CD14-positive monocyte (primary cell): Measurements from ENCODE around the gene STX8. TPM values are rescaled to one million over a fixed set of nuclear protein-coding genes. Genes with fewer than 3 reads are reported as not detected.

Source experiments
- DNase-seq, 3 donors: peaks; one replicate each; pipeline ENCODE4 v3.0.0-alpha.2; 2011 to 2022
- H2AFZ ChIP-seq: 2 replicates; pipeline ENCODE4 v1.6.0; 2012; ENCODE audit warnings: mild to moderate bottlenecking, low read depth, low read length, inconsistent platforms; ENCODE audit not compliant: insufficient read depth, poor library complexity, severe bottlenecking
- H3K27ac ChIP-seq, 2 donors: 1 replicate in 1 of 2; 2 replicates in 1 of 2; pipeline ENCODE4 v1.5.1; 2012 to 2013; ENCODE audit warnings: low read length in 2 of 2, control low read depth in 1 of 2, inconsistent platforms in 1 of 2, low read depth in 1 of 2, mild to moderate bottlenecking in 1 of 2
- H3K27me3 ChIP-seq, 2 donors: one replicate each; pipeline versions ENCODE4 v1.6.0 to v1.6.1; 2011 to 2013; ENCODE audit warnings: low read length in 2 of 2; ENCODE audit not compliant: control insufficient read depth in 2 of 2, insufficient read depth in 2 of 2
- H3K36me3 ChIP-seq, 2 donors: replicated peaks in 1 of 2; 1 replicate in 1 of 2; 2 replicates in 1 of 2; pipeline versions ENCODE4 v1.5.1 to v1.6.1; 2012 to 2013; ENCODE audit warnings: low read length in 2 of 2, control low read depth in 1 of 2, inconsistent platforms in 1 of 2, mild to moderate bottlenecking in 1 of 2; ENCODE audit not compliant: insufficient read depth in 2 of 2, control insufficient read depth in 1 of 2
- H3K4me1 ChIP-seq, 2 donors: 1 replicate in 1 of 2; 2 replicates in 1 of 2; pipeline versions ENCODE4 v1.5.1 to v1.6.1; 2012 to 2013; ENCODE audit warnings: low read length in 2 of 2, control low read depth in 1 of 2, inconsistent platforms in 1 of 2, mild to moderate bottlenecking in 1 of 2, moderate library complexity in 1 of 2; ENCODE audit not compliant: insufficient read depth in 2 of 2, control insufficient read depth in 1 of 2
- H3K4me2 ChIP-seq: replicated peaks from 2 replicates; pipeline ENCODE3; 2012; ENCODE audit warnings: low read length, moderate library complexity, mild to moderate bottlenecking; ENCODE audit not compliant: poor library complexity, severe bottlenecking; ENCODE audit errors: extremely low read depth
- H3K4me3 ChIP-seq, 3 experiments: fragments of 200-600 bp in 1 of 3; sonication (generic) in 1 of 3; replicated peaks in 1 of 3; 1 replicate in 2 of 3; 2 replicates in 1 of 3; pipeline ENCODE4 v1.5.1; 2011 to 2013; ENCODE audit warnings: low read length in 3 of 3, mild to moderate bottlenecking in 3 of 3, control low read depth in 2 of 3, low read depth in 2 of 3, inconsistent platforms in 1 of 3, moderate library complexity in 1 of 3
- H3K79me2 ChIP-seq: 2 replicates; pipeline ENCODE4 v1.6.0; 2012; ENCODE audit warnings: mild to moderate bottlenecking, control low read depth, inconsistent platforms, low read length, moderate library complexity; ENCODE audit not compliant: insufficient read depth
- H3K9ac ChIP-seq: 2 replicates; pipeline ENCODE4 v1.6.0; 2017; ENCODE audit warnings: low read length, mild to moderate bottlenecking; ENCODE audit not compliant: insufficient read depth, poor library complexity, severe bottlenecking
- H3K9me3 ChIP-seq, 2 donors: replicated peaks in 1 of 2; 1 replicate in 1 of 2; 2 replicates in 1 of 2; pipeline versions ENCODE4 v1.5.1 to v1.6.1; 2012 to 2013; ENCODE audit warnings: low read length in 2 of 2, control low read depth in 1 of 2; ENCODE audit not compliant: control insufficient read depth in 1 of 2, insufficient read depth in 1 of 2
- H4K20me1 ChIP-seq: 2 replicates; pipeline ENCODE4 v1.6.0; 2012; ENCODE audit warnings: mild to moderate bottlenecking, low read length, control low read depth, moderate library complexity; ENCODE audit not compliant: insufficient read depth
- H3K27ac Mint-ChIP-seq, 7 donors: one replicate each; pipeline ENCODE4 v1.8.0; 2020; ENCODE audit warnings: mild to moderate bottlenecking in 7 of 7, mixed read lengths in 7 of 7, moderate library complexity in 6 of 7, inconsistent platforms in 2 of 7
- H3K27me3 Mint-ChIP-seq, 3 donors: one replicate each; pipeline ENCODE4 v1.8.0; 2021 to 2022; ENCODE audit warnings: low read depth in 3 of 3, mild to moderate bottlenecking in 3 of 3, mixed read lengths in 3 of 3, moderate library complexity in 3 of 3, inconsistent platforms in 1 of 3
- H3K36me3 Mint-ChIP-seq, 2 donors: one replicate each; pipeline ENCODE4 v1.8.0; 2020; ENCODE audit warnings: mixed read lengths in 2 of 2, inconsistent platforms in 1 of 2, mild to moderate bottlenecking in 1 of 2
- H3K4me1 Mint-ChIP-seq: one replicate; pipeline ENCODE4 v1.8.0; 2020; ENCODE audit warnings: mild to moderate bottlenecking, mixed read lengths
- H3K4me3 Mint-ChIP-seq, 2 donors: one replicate each; pipeline ENCODE4 v1.8.0; 2020; ENCODE audit warnings: mild to moderate bottlenecking in 2 of 2, mixed read lengths in 2 of 2, moderate library complexity in 1 of 2
- H3K9me3 Mint-ChIP-seq, 7 donors: one replicate each; pipeline ENCODE4 v1.8.0; 2020 to 2022; ENCODE audit warnings: mixed read lengths in 7 of 7, mild to moderate bottlenecking in 6 of 7, moderate library complexity in 6 of 7, inconsistent platforms in 2 of 7
- CTCF ChIP-seq: fragments of 200-600 bp; IDR thresholded peaks from one replicate; pipeline ENCODE4 v1.8.0; 2022; ENCODE audit warnings: antibody characterized with exemption, mild to moderate bottlenecking
- WGBS: methylation state at CpG from one replicate; pipeline ENCODE4 v1.1.5; 2013; ENCODE audit warnings: missing lambda C conversion rate; ENCODE audit not compliant: insufficient coverage; 5-methylcytosine and 5-hydroxymethylcytosine counted together
- intact Hi-C, 2 donors: fragments of 100-400 bp; cut with micrococcal nuclease; formaldehyde crosslinking; loops; one replicate each; pipeline versions ENCODE4 v1.15.0 to v1.15.1; 2023
- polyA plus RNA-seq, 3 donors: library from polyadenylated mRNA; depleted of rRNA in 1 of 3; unstranded in 2 of 3; stranded (reverse) in 1 of 3; fragments of 300-500 nt in 2 of 3; fragments of >200 nt in 1 of 3; fragmentation: Illumina TruSeq in 2 of 3; gene quantifications; 1 replicate in 2 of 3; 2 replicates in 1 of 3; pipeline ENCODE4 v1.2.3, GENCODE V29; 2012 to 2021

The STX8 gene
- polyA plus RNA-seq, 3 donors = 44.4 to 170 (median 142) TPM

DNA sequence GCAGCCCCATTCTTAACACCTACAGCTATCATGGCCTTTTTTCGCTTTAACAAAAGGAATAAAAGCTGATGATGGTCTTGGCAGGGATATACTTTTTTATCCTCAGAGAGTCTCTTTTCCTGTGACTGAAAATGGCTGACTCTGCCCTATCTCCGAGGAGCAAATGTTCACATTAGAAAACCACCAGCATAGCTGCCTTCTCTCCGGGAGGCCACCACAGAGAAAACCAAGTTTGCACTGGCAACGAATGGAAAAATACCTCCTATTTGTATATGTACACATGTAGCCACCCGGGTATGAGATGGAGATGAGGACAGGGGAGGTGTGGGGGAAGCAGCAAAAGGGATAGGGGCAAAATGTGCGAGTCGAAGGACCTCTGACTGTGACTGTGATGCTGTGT lies 88.2 kb downstream of the STX8 start:
- H3K4me2 ChIP-seq = no peak overlapping the region
- no peaks in the 10 kb centered on the region for H3K4me1 ChIP-seq
- no CpG with 5 or more reads among the region's 7 CpGs for WGBS
- no peak overlapping the region for H3K9ac ChIP-seq
- DNase-seq = no peak
- no peak overlapping the region for H2AFZ ChIP-seq
- H3K36me3 ChIP-seq = peaks cover 11 to 47% of the 10 kb centered on the region in 2 donors
- Mint-ChIP-seq H3K36me3 (peaks cover 43 to 68% of the 10 kb centered on the region in 2 donors), H3K27ac (no peak overlapping the region), H3K27me3 (no peaks in the 10 kb centered on the region), H3K9me3 (peaks cover 0 to 3% (median under 1%) of the 10 kb centered on the region in 7 donors), H3K4me1 (no peaks in the 10 kb centered on the region), H3K4me3 (no peak overlapping the region)
- no peaks in the 10 kb centered on the region for H3K9me3 ChIP-seq
- H3K4me3 ChIP-seq = no peak overlapping the region
- H3K79me2 ChIP-seq = no peaks in the 10 kb centered on the region
- no peak overlapping the region for H3K27ac ChIP-seq
- intact Hi-C loops = no loop called here
- H4K20me1 ChIP-seq = no peaks in the 10 kb centered on the region
- TF ChIP-seq CTCF = no peak
- no peaks in the 10 kb centered on the region for H3K27me3 ChIP-seq

DNA sequence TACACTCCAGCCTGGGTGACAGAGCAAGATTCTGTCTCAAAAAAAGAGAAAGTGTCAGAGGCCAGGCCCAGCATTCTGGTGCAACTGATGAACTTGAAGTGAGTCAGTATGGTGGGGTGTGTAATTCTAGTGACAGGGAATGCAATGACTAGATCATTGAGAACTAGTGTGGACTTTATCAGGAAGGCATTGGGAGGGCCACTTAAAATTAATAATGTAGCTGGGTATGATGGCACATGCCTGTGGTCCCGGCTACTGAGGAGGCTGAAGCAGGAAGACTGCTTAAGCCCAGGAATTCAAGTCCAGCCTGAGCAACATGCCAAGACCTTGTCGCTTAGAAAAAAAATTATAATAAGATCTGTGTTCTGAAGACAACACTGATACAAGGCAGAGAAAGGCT lies 90.8 kb downstream of the STX8 start:
- no peak for TF ChIP-seq CTCF
- WGBS = 94% methylated on average over 2 of the region's 2 CpGs
- Histone ChIP-seq H3K27me3 (no peaks in the 10 kb centered on the region), H3K36me3 (peaks cover 0 to 27% of the 10 kb centered on the region in 2 donors), H4K20me1 (no peaks in the 10 kb centered on the region), H3K4me1 (no peaks in the 10 kb centered on the region), H3K4me3 (no peak overlapping the region), H3K9ac (no peak overlapping the region), H3K4me2 (no peak overlapping the region), H2AFZ (no peak overlapping the region), H3K27ac (no peak overlapping the region), H3K79me2 (no peaks in the 10 kb centered on the region), H3K9me3 (no peaks in the 10 kb centered on the region)
- Mint-ChIP-seq H3K27ac (no peak overlapping the region), H3K27me3 (no peaks in the 10 kb centered on the region), H3K4me1 (no peaks in the 10 kb centered on the region), H3K36me3 (peaks cover 24 to 55% of the 10 kb centered on the region in 2 donors), H3K4me3 (no peak overlapping the region), H3K9me3 (peaks cover 0 to 2% (median 0%) of the 10 kb centered on the region in 7 donors)
- intact Hi-C loops = no loop called here
- DNase-seq = no peak
